SK-N-SH treated with all-trans-retinoic acid at 6 μM for 48 hours (cell line): ENCODE data around the gene CLBA1.

Experiments
- BACH2 ChIP-seq: fragments of 250-450 bp; sonication (Bioruptor Pico); IDR thresholded peaks from 2 replicates; pipeline ENCODE4 v1.9.0; 2021; ENCODE audit warnings: mild to moderate bottlenecking, borderline replicate concordance
- ESRRG ChIP-seq: fragments of 250-450 bp; sonication (Bioruptor Pico); IDR thresholded peaks from 2 replicates; pipeline ENCODE4 v1.6.1; 2021; ENCODE audit warnings: mild to moderate bottlenecking
- OSR1 ChIP-seq: fragments of 250-450 bp; sonication (Bioruptor Pico); IDR thresholded peaks from 2 replicates; pipeline ENCODE4 v1.8.0; 2022; ENCODE audit warnings: moderate library complexity, mild to moderate bottlenecking, inconsistent platforms
- SNAI2 ChIP-seq: fragments of 250-450 bp; sonication (Bioruptor Pico); IDR thresholded peaks from 2 replicates; pipeline ENCODE4 v1.5.0; 2020; ENCODE audit warnings: mild to moderate bottlenecking, moderate library complexity
- TCF4 ChIP-seq: fragments of 250-450 bp; sonication (Bioruptor Pico); IDR thresholded peaks from 2 replicates; pipeline ENCODE4 v1.8.0; 2021; ENCODE audit warnings: mild to moderate bottlenecking, moderate library complexity, borderline replicate concordance
- TSHZ2 ChIP-seq: fragments of 250-450 bp; sonication (Bioruptor Pico); IDR thresholded peaks from 2 replicates; pipeline ENCODE4 v1.5.0; 2020; ENCODE audit warnings: mild to moderate bottlenecking, moderate library complexity
- ZC3H10 ChIP-seq: fragments of 250-450 bp; sonication (Bioruptor Pico); IDR thresholded peaks from 2 replicates; pipeline ENCODE4 v1.5.1; 2021; ENCODE audit warnings: mild to moderate bottlenecking, moderate library complexity
- ZFP3 ChIP-seq: fragments of 250-450 bp; sonication (Bioruptor Pico); IDR thresholded peaks from 2 replicates; pipeline ENCODE4 v1.5.0; 2020; ENCODE audit warnings: mild to moderate bottlenecking, moderate library complexity
- ZNF565 ChIP-seq: fragments of 450-650 bp; formaldehyde crosslinking; conservative IDR thresholded peaks from 2 replicates; pipeline ENCODE4 v1.5.0; 2020; ENCODE audit warnings: low read depth, mild to moderate bottlenecking, moderate library complexity
- ZNF70 ChIP-seq: fragments of 450-650 bp; formaldehyde crosslinking; IDR thresholded peaks from 2 replicates; pipeline ENCODE4 v1.5.0; 2020; ENCODE audit warnings: mild to moderate bottlenecking, moderate library complexity
- ZNF8 ChIP-seq: fragments of 450-650 bp; formaldehyde crosslinking; IDR thresholded peaks from 2 replicates; pipeline ENCODE4 v1.5.0; 2020; ENCODE audit warnings: mild to moderate bottlenecking, moderate library complexity
- TF ChIP-seq, protein P1 (sequence below): fragments of 250-450 bp; sonication (Bioruptor Pico); IDR thresholded peaks from 2 replicates; pipeline ENCODE4 v1.5.1; 2021; ENCODE audit warnings: mild to moderate bottlenecking, moderate library complexity
- TF ChIP-seq, protein P2 (sequence below): fragments of 250-450 bp; sonication (Bioruptor Pico); IDR thresholded peaks from 2 replicates; pipeline ENCODE4 v1.8.0; 2020; ENCODE audit warnings: mild to moderate bottlenecking, moderate library complexity, borderline replicate concordance
- TF ChIP-seq, protein P3 (sequence below): fragments of 250-450 bp; sonication (Bioruptor Pico); IDR thresholded peaks from 2 replicates; pipeline ENCODE4 v1.5.1; 2020; ENCODE audit warnings: low read depth, mild to moderate bottlenecking, moderate library complexity

DNA sequence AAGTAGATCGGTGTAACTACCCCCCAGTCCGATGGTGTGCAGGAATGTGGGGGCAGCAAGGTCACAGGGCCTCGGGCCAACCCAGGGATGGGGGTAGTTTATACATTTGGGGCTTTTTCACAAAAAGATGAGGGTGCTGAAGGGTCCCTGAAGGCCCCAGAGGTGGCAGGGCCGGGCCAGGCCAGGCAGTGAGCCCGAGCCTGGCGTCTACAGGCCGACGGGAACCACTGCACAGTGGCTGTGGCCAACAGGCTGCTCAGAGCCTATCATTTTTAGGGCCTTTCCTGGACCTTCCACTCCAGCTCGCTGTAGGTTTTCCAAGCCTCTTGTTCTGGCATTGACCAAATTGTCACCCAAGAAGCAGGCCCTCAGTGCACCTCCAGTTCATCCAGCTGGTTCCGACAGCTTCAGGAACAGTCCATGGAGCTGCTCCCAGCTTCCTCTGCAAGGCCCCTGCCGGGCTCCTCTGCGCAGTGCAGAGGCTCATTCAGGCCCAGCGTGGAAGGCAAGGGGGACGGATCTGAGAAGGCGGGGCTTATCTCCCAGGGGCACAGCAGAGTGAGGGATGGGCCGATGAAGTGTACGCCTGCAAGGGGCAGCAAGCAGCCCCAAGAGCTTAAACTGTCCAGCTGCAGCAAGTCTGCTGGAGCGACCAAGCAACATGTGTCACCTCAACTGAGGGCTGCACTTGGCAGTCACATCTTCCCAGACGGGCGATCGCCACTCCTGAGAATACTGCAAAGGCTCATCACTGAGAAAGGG is 21.4 kb downstream of the CLBA1 start:
- TF ChIP-seq ZNF70 (CRISPR knock-in tag) (no peak), OSR1 (CRISPR knock-in tag) (no peak), ZNF565 (no peak), SNAI2 (CRISPR knock-in tag) (no peak), ZFP3 (no peak), ZC3H10 (no peak), ZNF8 (CRISPR knock-in tag) (no peak), ESRRG (no peak), BACH2 (no peak), TCF4 (CRISPR knock-in tag) (no peak), TSHZ2 (CRISPR knock-in tag) (no peak)
- TF ChIP-seq, protein P1, sequence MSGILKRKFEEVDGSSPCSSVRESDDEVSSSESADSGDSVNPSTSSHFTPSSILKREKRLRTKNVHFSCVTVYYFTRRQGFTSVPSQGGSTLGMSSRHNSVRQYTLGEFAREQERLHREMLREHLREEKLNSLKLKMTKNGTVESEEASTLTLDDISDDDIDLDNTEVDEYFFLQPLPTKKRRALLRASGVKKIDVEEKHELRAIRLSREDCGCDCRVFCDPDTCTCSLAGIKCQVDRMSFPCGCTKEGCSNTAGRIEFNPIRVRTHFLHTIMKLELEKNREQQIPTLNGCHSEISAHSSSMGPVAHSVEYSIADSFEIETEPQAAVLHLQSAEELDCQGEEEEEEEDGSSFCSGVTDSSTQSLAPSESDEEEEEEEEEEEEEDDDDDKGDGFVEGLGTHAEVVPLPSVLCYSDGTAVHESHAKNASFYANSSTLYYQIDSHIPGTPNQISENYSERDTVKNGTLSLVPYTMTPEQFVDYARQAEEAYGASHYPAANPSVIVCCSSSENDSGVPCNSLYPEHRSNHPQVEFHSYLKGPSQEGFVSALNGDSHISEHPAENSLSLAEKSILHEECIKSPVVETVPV = no peak
- TF ChIP-seq, protein P2, sequence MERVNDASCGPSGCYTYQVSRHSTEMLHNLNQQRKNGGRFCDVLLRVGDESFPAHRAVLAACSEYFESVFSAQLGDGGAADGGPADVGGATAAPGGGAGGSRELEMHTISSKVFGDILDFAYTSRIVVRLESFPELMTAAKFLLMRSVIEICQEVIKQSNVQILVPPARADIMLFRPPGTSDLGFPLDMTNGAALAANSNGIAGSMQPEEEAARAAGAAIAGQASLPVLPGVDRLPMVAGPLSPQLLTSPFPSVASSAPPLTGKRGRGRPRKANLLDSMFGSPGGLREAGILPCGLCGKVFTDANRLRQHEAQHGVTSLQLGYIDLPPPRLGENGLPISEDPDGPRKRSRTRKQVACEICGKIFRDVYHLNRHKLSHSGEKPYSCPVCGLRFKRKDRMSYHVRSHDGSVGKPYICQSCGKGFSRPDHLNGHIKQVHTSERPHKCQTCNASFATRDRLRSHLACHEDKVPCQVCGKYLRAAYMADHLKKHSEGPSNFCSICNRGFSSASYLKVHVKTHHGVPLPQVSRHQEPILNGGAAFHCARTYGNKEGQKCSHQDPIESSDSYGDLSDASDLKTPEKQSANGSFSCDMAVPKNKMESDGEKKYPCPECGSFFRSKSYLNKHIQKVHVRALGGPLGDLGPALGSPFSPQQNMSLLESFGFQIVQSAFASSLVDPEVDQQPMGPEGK (CRISPR knock-in tag) = no peak
- TF ChIP-seq, protein P3, sequence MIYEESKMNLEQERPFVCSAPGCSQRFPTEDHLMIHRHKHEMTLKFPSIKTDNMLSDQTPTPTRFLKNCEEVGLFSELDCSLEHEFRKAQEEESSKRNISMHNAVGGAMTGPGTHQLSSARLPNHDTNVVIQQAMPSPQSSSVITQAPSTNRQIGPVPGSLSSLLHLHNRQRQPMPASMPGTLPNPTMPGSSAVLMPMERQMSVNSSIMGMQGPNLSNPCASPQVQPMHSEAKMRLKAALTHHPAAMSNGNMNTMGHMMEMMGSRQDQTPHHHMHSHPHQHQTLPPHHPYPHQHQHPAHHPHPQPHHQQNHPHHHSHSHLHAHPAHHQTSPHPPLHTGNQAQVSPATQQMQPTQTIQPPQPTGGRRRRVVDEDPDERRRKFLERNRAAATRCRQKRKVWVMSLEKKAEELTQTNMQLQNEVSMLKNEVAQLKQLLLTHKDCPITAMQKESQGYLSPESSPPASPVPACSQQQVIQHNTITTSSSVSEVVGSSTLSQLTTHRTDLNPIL (CRISPR knock-in tag) = no peak
